Prostate gland (tissue), 2 donors: Measurements from ENCODE around the gene EYA4.

ENCODE experiments used
- CTCF ChIP-seq, 4 experiments: fragments of 200-600 bp in 2 of 4; fragments of 450-650 bp in 2 of 4; sonication (generic) in 2 of 4; IDR thresholded peaks; 1 replicate in 3 of 4; 2 replicates in 1 of 4; pipeline ENCODE4 v1.5.1; 2016 to 2019; ENCODE audit warnings: antibody characterized with exemption in 4 of 4, mild to moderate bottlenecking in 2 of 4, moderate library complexity in 2 of 4
- POLR2A ChIP-seq: fragments of 450-650 bp; IDR thresholded peaks from one replicate; pipeline ENCODE4 v1.6.1; 2016; ENCODE audit warnings: antibody characterized with exemption, mild to moderate bottlenecking
- POLR2AphosphoS5 ChIP-seq: sonication (generic); formaldehyde crosslinking; IDR thresholded peaks from one replicate; pipeline ENCODE4 v1.6.1; 2017; ENCODE audit warnings: antibody characterized with exemption

DNA sequence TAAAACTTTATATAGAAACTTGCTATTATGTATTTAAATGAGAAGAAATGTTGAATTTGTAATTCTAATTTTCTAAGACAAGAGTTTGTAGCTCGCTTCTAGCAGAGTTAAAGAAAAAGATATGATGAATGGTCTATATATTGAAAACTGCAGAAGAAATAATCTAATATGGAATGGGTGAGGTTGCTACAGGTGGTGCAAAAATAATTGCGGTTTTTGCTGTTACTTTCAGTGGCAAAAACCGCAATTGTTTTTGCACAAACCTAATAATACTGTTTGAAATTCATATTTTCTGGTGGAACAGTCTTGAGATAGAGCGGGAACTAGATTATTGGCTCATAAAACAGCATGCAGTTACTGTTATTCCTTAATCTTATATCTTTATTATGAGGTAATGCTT is 23.9 kb downstream of the EYA4 start:
- TF ChIP-seq CTCF (IDR thresholded peaks at IDR 0.05) (no peak), POLR2AphosphoS5 (no peak), POLR2A (no peak)
